Measurements from ENCODE around the gene UQCRFS1.

- no peak for TF ChIP-seq POLR2A (IDR thresholded peaks at IDR 0.05)
- TF ChIP-seq CTCF (IDR thresholded peaks at IDR 0.05 in 4 of 5, conservative IDR thresholded peaks at IDR 0.05 in 1 of 5) = no peak
These were observed 43.6 kb upstream of the UQCRFS1 start for GRCh38 chr19:29256516-29256915.
